GM12878 (cell line): ENCODE results near the gene SCN8A. TPM values are rescaled to one million over a fixed set of nuclear protein-coding genes. Genes with fewer than 3 reads are reported as not detected.

ENCODE experiments used
- E4F1 ChIP-seq: fragments of 450-650 bp; IDR thresholded peaks from 2 replicates; pipeline ENCODE4 v1.6.1; 2018; ENCODE audit warnings: borderline replicate concordance, mild to moderate bottlenecking; ENCODE audit not compliant: partially characterized antibody
- MEF2B ChIP-seq: fragments of 450-650 bp; IDR thresholded peaks from 2 replicates; pipeline ENCODE4 v1.6.1; 2018; ENCODE audit warnings: mild to moderate bottlenecking, moderate library complexity; ENCODE audit not compliant: partially characterized antibody, poor library complexity, severe bottlenecking
- NFXL1 ChIP-seq: fragments of 450-650 bp; IDR thresholded peaks from 2 replicates; pipeline ENCODE4 v1.6.1; 2017; ENCODE audit warnings: antibody characterized with exemption, mild to moderate bottlenecking, borderline replicate concordance
- NFYB ChIP-seq: IDR thresholded peaks from 2 replicates; pipeline ENCODE4 v1.6.1; 2011; ENCODE audit warnings: low read depth, mild to moderate bottlenecking, low read length, improper control_type of control experiment, moderate library complexity; ENCODE audit not compliant: insufficient read depth
- RAD51 ChIP-seq: fragments of 450-650 bp; IDR thresholded peaks from 2 replicates; pipeline ENCODE4 v1.6.1; 2016; ENCODE audit warnings: moderate library complexity, mild to moderate bottlenecking, inconsistent platforms
- SUZ12 ChIP-seq: fragments of 200-600 bp; sonication (generic); IDR thresholded peaks from one replicate; pipeline ENCODE4 v1.6.1; 2018; ENCODE audit warnings: antibody characterized with exemption, mild to moderate bottlenecking; ENCODE audit not compliant: unreplicated experiment
- TAF1 ChIP-seq: IDR thresholded peaks from 2 replicates; pipeline ENCODE4 v1.6.1; 2011; ENCODE audit warnings: mild to moderate bottlenecking, low read depth, low read length, borderline replicate concordance
- ZBTB40 ChIP-seq: fragments of 450-650 bp; IDR thresholded peaks from 2 replicates; pipeline ENCODE4 v1.6.1; 2016; ENCODE audit warnings: mild to moderate bottlenecking, moderate library complexity, borderline replicate concordance
- ZNF274 ChIP-seq: IDR thresholded peaks from one replicate; pipeline ENCODE4 v1.8.0; 2011; ENCODE audit not compliant: insufficient read length, insufficient read depth
- ZSCAN29 ChIP-seq: fragments of 450-650 bp; IDR thresholded peaks from 2 replicates; pipeline ENCODE4 v1.6.1; 2017; ENCODE audit warnings: mild to moderate bottlenecking, moderate library complexity
- polyA plus RNA-seq, 11 experiments: library from polyadenylated mRNA; depleted of rRNA in 4 of 11; unstranded in 6 of 11; stranded (reverse) in 5 of 11; fragments of >200 nt; fragmentation: Nextera tagmentation in 4 of 11; fragmentation: Illumina TruSeq in 1 of 11; extraction: Ambion mirVana in 4 of 11; extraction: Trizol in 1 of 11; gene quantifications; 1 replicate in 1 of 11; 2 replicates in 10 of 11; pipeline versions ENCODE4 v1.2.1 to v1.2.3, GENCODE V29; 2011 to 2016; ENCODE audit warnings: inconsistent platforms in 2 of 11, missing spikeins in 2 of 11, low read depth in 1 of 11
- total RNA-seq, 4 experiments: library from RNA; depleted of rRNA in 3 of 4; stranded (reverse); fragments of >200 nt in 3 of 4; fragmentation: Illumina TruSeq in 1 of 4; extraction: Trizol in 1 of 4; gene quantifications; 2 replicates each; pipeline versions ENCODE4 v1.2.1 to v1.2.3, GENCODE V29; 2013 to 2021

Gene SCN8A
- total and polyA plus RNA-seq, 10 of the 15 experiments (the other 5 are each of a cell fraction or from before 2014, with no cell fraction given) = 0.02 to 0.23 (median 0.06) TPM; not detected in 2

DNA sequence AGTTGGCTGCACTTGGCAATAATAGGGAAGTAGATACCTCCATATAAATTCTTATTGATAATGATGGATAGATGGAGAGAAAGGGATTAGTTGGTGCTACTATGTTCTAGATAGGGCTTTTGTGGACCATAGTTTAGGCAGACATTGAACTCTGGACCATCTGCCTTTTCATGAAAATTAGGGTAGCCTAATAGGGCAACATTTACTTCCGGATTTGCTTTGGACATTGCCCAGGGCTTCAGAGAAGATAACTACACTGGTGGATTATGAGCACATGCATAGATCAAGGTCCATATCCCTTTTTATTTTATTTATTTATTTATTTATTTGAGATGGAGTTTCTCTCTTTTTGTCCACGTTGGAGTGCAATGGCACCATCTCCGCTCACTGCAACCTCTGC is 186.9 kb downstream of the SCN8A start (continued):
- TF ChIP-seq RAD51 = no peak
- no peak for TF ChIP-seq ZSCAN29
- no peak for TF ChIP-seq ZNF274
- no peak for TF ChIP-seq E4F1
- TF ChIP-seq NFXL1 = no peak
- no peak for TF ChIP-seq SUZ12
- TF ChIP-seq TAF1 = no peak
- no peak for TF ChIP-seq MEF2B
- no peak for TF ChIP-seq NFYB
- no peak for TF ChIP-seq ZBTB40
